Choroid plexus epithelial cell (primary cell): Measurements from ENCODE around the gene FHL3.

Experiments
- DNase-seq: peaks from one replicate; pipeline ENCODE4 v3.0.0-alpha.2; 2010; ENCODE audit warnings: low read depth
- H3K4me3 ChIP-seq: 2 replicates; pipeline ENCODE4 v1.5.1; 2011; ENCODE audit warnings: low read depth, mild to moderate bottlenecking, control low read depth, low read length, moderate library complexity
- TF ChIP-seq, protein P1 (sequence below): conservative IDR thresholded peaks from 2 replicates; pipeline ENCODE4 v1.5.1; 2011; ENCODE audit warnings: low read depth, mild to moderate bottlenecking, control low read depth, inconsistent platforms, low read length, moderate library complexity

Gene FHL3

DNA sequence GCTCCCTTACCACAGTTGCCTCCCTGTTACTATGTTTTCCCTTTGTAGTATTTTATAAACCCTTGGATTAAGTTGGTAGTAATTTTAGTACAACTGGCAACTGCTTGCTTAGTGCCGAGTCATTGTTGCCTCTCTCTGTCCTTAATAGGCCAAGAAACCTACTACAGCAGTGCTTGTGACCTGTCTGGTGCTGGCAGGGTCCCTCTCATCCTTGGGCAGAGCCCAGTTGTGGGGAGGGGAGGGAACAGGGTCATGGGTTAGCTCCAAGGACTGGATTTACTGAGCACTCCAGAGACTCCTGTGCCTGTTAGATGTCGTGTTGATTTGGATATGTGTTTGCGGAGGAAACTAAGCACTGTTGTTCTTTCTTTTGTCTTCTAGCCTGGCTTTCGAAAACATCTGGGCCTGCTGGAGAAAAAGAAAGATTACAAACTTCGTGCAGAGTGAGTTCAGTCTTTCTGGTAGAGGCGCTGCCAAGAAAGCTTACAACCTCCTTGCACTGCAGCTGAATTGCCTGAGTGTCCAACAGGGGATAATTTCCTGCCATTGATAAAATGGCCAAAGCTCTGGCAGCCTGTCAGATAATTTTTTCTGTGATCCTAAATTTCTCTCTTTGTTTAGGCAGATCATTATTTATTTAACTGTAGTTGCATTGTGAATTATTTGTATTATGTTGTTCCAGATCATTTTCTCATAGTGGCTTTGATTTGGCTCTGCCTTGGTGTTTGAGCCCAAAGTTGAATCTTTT, 10.8 kb upstream of the FHL3 start:
- peak; percentile 56 for DNase-seq
- H3K4me3 ChIP-seq, result no peak overlapping the region
- TF ChIP-seq, protein P1, sequence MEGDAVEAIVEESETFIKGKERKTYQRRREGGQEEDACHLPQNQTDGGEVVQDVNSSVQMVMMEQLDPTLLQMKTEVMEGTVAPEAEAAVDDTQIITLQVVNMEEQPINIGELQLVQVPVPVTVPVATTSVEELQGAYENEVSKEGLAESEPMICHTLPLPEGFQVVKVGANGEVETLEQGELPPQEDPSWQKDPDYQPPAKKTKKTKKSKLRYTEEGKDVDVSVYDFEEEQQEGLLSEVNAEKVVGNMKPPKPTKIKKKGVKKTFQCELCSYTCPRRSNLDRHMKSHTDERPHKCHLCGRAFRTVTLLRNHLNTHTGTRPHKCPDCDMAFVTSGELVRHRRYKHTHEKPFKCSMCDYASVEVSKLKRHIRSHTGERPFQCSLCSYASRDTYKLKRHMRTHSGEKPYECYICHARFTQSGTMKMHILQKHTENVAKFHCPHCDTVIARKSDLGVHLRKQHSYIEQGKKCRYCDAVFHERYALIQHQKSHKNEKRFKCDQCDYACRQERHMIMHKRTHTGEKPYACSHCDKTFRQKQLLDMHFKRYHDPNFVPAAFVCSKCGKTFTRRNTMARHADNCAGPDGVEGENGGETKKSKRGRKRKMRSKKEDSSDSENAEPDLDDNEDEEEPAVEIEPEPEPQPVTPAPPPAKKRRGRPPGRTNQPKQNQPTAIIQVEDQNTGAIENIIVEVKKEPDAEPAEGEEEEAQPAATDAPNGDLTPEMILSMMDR, result no peak

DNA sequence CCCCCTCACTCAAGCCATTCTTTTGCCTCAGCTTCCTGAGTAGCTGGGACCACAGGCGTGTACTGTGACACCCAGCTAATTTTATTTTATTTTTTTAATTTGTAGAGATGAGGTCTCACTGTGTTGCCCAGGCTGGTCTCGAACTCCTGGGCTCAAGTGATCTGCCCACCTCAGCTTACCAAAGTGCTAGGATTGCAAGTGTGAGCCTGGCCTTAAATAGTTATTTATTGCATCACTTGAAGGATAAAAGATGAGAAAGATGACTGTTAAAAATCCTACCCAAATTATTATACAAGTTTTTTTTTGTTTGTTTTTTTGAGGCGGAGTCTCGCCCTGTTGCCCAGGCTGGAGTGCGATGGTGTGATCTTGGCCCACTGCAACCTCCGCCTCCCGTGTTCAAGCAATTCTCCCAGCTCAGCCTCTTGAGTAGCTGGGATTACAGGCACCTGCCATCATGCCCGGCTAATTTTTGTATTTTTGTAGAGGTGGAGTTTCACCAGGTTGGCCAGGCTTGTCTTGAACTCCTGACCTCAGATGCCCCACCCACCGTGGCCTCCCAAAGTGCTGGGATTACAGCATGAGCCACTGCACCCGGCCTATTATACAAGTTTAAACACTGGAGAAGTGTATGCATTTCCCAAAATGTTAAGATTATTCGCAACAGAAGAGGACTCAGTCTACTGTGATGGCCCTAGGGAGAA, 9.6 kb upstream of the FHL3 start:
- TF ChIP-seq, protein P1, result no peak

DNA sequence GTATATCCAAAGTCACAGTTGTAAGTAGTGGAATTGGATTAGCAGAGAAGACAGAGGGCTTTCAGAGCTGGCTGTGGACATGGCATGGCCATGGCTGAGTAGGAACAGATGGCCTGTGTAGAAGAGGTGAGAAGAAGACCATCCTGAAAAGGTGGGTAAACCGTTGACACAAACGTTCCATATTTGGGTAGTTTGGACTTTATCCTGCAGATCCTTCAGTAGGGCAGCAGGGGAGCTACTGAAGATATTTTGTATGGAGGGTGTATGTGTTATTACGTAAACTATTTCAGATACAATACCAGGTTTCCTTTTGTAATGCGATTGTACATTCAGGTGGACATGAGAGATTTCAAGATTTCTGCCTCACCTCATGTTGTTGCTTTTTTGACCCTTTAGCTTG, 8.9 kb upstream of the FHL3 start:
- TF ChIP-seq, protein P1, result peak; percentile 35
- peak overlapping the region; percentile 0 for H3K4me3 ChIP-seq
- DNase-seq, result peak; percentile 45

More for the DNA sequence above, 9.6 kb upstream of the FHL3 start:
- H3K4me3 ChIP-seq, result no peak overlapping the region
- DNase-seq, result no peak

DNA sequence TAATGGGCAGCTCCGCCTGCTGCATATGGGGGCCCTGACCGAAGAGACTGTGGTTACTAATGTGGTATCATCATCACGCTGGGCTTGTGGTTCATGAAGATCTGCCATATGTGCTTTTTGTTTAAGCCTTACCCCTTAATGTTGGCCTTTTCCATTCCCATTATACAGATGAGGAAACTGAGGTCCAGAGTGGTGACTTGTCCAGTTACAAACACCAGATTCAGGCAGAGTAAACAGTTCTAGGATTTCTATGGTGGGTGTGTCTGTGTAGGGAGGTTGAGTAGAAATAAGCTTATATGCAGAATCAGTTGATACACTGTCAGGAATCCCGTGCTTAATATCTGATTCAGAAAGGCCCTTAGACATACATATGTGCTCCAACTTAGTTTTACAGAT, 7.9 kb upstream of the FHL3 start:
- TF ChIP-seq, protein P1, result peak; percentile 3
- no peak for DNase-seq
- peak overlapping the region; percentile 88 for H3K4me3 ChIP-seq

DNA sequence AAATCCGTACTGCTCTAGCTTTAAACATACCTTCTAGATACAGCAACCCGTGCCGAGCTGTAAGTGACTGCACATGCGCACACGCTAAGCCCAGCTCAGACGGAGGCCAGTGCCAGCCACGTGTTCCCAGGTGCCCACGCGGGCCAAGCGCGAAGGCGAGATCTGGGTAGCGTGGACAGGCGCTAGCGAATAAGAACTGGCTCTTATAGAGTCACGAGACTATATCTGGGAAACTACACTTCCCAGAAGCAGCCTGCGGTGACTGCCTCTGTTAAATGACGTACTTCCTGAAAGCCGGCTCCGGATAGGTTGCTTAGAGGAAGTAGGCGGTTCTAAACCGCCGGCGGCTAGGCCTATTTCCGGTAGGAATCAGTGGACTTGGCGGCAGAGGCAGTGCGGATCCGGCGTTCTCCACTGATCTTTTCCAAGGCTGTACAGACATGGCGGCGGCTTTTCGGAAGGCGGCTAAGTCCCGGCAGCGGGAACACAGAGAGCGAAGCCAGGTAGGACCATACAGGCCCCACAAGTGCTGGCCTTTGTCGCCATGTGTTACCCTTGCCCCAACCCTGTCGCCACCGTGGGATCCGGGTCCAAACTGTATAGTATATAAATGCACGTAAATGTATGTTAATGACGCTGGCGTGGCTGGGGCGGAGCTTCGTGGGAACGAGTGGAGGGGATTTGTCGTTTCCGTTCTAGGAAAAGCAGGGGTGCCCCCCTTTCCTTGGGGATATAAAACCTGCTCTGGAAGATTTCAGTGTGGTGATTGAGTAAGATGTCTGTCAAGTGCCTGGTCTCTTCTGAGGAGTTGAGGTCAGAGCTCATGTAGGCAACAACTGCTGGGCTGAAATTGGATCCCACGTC, 7.3 kb upstream of the FHL3 start, which contains the start of gene UTP11:
Gene UTP11 (plus strand): TSS at position 372 of the 864 bp plus-strand sequence. CDS start 69 bp downstream, at position 441.
- peak within 1 kb of the TSS; percentile 88 for H3K4me3 ChIP-seq
- TF ChIP-seq, protein P1, result no peak
- DNase-seq, result peak; percentile 100

DNA sequence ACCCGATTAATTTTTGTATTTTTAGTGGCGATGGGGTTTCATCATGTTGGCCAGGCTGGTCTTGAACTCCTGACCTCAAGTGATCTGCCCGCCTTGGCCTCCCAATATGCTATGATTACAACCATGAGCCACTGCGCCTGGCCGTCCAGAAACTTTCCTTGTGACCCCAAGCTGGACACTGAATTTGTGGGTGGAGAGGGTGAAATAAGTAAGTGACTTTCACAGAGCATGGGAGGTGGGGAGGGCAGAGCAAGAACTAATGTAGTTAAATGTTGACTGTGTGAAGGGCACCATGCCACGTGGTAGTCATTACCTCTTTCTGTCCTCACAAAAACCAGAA, 4.5 kb upstream of the FHL3 start:
- DNase-seq, result no peak
- TF ChIP-seq, protein P1, result no peak
- no peak overlapping the region for H3K4me3 ChIP-seq
